Activated T-cell treated with anti-CD3 and anti-CD28 coated beads, Interleukin-2, amount 50 U/mL, for 24 hours (primary cell): Measurements from ENCODE around the gene MFSD8.
"Not testable (repeated sequence)": the region's sequence is repeated elsewhere in the genome, so short reads cannot be mapped to it uniquely, and the experiment has no call there.

Source experiments
- DNase-seq: peaks from one replicate; pipeline ENCODE4 v3.0.0-alpha.2; 2020
- H3K27ac Mint-ChIP-seq: 2 replicates; pipeline ENCODE4 v1.8.0; 2020; ENCODE audit warnings: mild to moderate bottlenecking, mixed read lengths
- H3K27me3 Mint-ChIP-seq: 2 replicates; pipeline ENCODE4 v1.8.0; 2020; ENCODE audit warnings: mixed read lengths
- H3K36me3 Mint-ChIP-seq: 2 replicates; pipeline ENCODE4 v1.8.0; 2020; ENCODE audit warnings: low read depth, mixed read lengths
- H3K4me1 Mint-ChIP-seq: 2 replicates; pipeline ENCODE4 v1.8.0; 2020; ENCODE audit warnings: low read depth, mixed read lengths
- H3K4me3 Mint-ChIP-seq: 2 replicates; pipeline ENCODE4 v1.8.0; 2020; ENCODE audit warnings: mild to moderate bottlenecking, moderate library complexity, mixed read lengths
- H3K9me3 Mint-ChIP-seq: 2 replicates; pipeline ENCODE4 v1.8.0; 2020; ENCODE audit warnings: mixed read lengths

MFSD8 gene

DNA sequence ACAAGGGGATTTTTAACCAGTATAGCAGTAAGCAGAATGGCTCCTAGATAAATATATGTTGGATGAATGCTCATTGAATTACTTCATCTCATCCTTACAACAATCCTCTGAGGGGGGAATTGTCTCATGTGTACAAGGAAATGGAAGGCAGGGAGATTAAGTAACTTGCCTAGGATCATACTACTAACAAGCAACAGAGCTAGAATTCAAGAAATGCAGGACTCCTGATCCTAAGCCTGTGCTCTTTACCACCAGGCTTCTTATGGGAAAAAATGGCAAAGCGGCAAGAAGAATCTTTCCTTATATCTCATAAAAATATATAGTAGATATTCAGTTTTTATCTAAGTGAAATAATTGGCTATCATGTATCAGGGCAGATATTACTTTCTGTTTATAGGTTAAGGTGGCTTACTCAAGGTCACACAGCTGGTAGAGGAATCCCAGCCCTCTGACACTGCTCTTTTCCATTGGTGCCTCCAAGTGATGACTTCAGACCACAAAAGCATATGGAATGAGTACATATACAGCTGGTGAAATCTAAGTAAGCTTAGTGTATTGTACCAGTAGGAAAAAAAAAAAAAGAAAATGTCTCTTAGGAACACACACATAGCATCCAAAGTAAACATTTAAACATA lies 2.3 kb upstream of the MFSD8 start:
- H3K27ac Mint-ChIP-seq, result no peak overlapping the region
- H3K9me3 Mint-ChIP-seq, result no peaks in the 10 kb centered on the region
- H3K4me1 Mint-ChIP-seq, result peaks cover 41% of the 10 kb centered on the region
- DNase-seq, result no peak
- H3K4me3 Mint-ChIP-seq, result peak overlapping the region; percentile 16
- H3K36me3 Mint-ChIP-seq, result peaks cover 51% of the 10 kb centered on the region
- no peaks in the 10 kb centered on the region for H3K27me3 Mint-ChIP-seq

DNA sequence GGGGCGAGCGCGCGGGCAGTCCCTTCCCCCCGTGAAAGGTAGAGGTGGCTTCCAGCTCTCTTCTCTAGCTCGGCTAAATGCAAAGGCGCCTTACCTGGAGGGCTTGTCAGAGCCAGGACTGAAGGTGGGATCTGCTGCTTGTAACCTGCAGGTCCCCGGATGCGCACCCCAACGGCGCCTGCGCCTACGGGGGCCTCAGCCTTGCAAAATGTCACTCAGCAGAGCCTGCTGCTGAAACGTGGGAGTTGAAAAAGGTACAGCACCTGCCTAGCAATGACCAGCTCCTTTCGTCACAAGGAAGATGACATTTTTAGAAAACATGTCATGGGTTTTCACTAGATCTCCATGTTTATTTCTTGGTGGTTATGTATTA lies 816 bp upstream of the MFSD8 start:
- H3K4me1 Mint-ChIP-seq, result peaks cover 46% of the 10 kb centered on the region
- no peaks in the 10 kb centered on the region for H3K27me3 Mint-ChIP-seq
- H3K27ac Mint-ChIP-seq, result peak overlapping the region; percentile 98
- H3K9me3 Mint-ChIP-seq, result no peaks in the 10 kb centered on the region
- peaks cover 48% of the 10 kb centered on the region for H3K36me3 Mint-ChIP-seq
- peak overlapping the region; percentile 97 for H3K4me3 Mint-ChIP-seq
- DNase-seq, result peak; percentile 80

DNA sequence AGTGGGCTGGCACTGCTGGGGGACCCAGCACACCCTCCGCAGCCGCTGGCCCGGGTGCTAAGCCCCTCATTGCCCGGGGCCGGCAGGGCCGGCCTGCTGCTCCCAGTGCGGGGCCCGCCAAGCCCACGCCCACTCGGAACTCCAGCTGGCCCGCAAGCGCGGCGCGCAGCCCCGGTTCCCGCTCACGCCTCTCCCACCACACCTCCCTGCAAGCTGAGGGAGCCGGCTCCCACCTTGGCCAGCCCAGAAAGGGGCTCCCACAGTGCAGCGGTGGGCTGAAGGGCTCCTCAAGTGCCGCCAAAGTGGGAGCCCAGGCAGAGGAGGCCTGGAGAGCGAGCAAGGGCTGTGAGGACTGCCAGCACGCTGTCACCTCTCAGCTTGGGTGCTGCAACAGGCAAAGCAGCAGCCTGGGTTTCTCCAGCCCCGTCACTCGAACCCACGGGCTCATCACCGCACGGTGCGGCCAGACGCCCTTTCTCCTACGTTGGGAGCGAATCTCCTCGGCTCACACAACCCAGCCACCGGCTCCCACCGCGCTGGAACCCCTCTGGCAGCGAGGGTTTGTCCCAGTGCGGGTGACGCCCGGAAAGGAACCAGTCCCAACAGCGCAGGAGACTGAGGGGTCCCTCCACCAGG lies 429 bp downstream of the MFSD8 start:
- DNase-seq, H3K9me3 Mint-ChIP-seq, H3K27me3 Mint-ChIP-seq: not testable (repeated sequence)
- Mint-ChIP-seq H3K4me1 (peaks cover 45% of the 10 kb centered on the region), H3K27ac (peak overlapping the region; percentile 98), H3K36me3 (peaks cover 45% of the 10 kb centered on the region), H3K4me3 (peak overlapping the region; percentile 97)

DNA sequence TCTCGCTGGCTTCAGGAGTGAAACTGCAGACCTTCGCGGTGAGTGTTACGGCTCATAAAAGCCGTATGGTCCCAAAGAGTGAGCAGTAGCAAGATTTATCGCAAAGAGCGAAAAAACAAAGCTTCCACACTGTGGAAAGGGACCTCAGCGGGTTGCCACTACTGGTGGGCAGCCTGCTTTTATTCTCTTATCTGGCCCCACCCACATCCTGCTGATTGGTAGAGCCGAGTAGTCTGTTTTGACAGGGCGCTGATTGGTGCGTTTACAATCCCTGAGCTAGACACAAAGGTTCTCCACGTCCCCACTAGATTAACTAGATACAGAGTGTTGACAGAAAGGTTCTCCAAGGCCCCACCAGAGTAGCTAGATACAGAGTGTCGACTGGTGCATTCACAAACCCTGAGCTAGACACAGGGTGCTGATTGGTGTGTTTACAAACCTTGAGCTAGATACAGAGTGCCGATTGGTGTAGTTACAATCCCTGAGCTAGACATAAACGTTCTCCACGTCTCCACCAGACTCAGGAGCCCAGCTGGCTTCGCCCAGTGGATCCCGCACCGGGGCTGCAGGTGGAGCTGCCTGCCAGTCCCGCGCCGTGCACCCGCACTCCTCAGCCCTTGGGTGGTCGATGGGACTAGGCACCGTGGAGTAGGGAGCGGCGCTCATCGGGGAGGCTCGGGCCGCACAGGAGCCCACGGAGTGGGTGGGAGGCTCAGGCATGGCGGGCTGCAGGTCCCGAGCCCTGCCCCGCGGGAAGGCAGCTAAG lies 1.2 kb downstream of the MFSD8 start:
- H3K9me3 Mint-ChIP-seq, H3K27me3 Mint-ChIP-seq: not testable (repeated sequence)
- H3K4me3 Mint-ChIP-seq, result peak overlapping the region; percentile 97
- peak overlapping the region; percentile 70 for H3K27ac Mint-ChIP-seq
- peaks cover 48% of the 10 kb centered on the region for H3K4me1 Mint-ChIP-seq
- H3K36me3 Mint-ChIP-seq, result peaks cover 46% of the 10 kb centered on the region
- DNase-seq, result peak; percentile 49

DNA sequence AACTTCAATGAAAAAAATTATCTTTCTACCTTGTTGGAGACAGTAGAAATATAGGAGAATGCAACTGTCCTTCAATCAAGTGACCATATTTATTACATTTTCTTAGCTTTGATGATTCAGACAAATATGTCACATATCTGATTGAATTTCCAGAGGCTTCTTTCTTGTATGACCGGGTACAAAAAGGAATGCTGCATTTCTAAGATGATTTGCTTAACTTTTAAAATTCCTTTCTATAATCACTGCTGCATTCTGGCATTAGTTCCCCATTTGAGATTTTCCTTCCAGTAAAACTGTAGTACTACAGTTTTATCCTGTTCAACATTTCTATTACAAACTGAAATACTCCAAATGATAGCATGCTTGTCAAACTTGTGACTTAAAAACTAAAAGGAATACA lies 5.2 kb downstream of the MFSD8 start:
- Mint-ChIP-seq H3K9me3 (no peaks in the 10 kb centered on the region), H3K4me3 (no peak overlapping the region), H3K27me3 (no peaks in the 10 kb centered on the region), H3K36me3 (peaks cover 53% of the 10 kb centered on the region), H3K27ac (no peak overlapping the region), H3K4me1 (peaks cover 38% of the 10 kb centered on the region)
- no peak for DNase-seq

DNA sequence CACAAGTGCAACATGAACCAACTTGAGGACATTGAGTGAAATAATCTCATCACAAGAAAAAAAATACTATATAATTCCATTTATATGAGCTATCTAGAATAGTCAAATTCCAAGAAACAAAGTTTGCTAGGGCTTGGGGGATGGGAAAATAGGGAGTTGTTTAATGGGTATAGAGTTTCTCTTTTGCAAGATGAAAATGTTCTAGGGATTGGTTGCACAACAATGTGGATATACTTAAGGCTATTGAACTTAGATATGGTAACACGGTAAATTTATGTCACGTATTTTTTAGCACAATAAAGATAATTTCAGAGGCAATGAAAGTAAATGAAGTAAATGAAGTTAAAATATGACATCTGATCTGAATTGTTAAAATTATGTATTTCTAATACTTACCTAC lies 7.9 kb downstream of the MFSD8 start:
- Mint-ChIP-seq H3K36me3 (peaks cover 55% of the 10 kb centered on the region), H3K9me3 (no peaks in the 10 kb centered on the region), H3K4me1 (peaks cover 23% of the 10 kb centered on the region), H3K27me3 (no peaks in the 10 kb centered on the region), H3K27ac (no peak overlapping the region), H3K4me3 (no peak overlapping the region)
- DNase-seq, result no peak

DNA sequence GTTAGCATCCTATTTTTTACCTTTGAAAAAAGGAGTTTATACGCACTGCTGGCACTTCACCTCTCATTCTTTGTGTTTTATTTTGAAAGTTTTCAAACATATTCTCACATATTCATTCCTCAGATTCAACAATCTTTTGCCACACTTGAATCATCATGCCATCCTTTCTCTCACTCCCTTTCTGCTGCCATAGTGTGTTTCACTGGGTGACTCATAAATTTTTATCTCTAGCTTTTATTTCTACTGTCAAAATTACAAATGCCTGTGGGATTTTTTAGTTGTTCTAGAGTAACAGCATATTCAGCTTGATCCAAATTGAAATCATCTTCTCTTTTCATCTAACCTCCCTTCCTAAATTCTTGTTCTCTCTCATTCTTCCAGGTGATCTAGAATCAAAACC lies 28.0 kb downstream of the MFSD8 start:
- Mint-ChIP-seq H3K4me3 (no peak overlapping the region), H3K27ac (peak overlapping the region; percentile 6), H3K9me3 (no peaks in the 10 kb centered on the region), H3K36me3 (peaks cover 36% of the 10 kb centered on the region), H3K4me1 (peaks cover 9% of the 10 kb centered on the region), H3K27me3 (no peaks in the 10 kb centered on the region)
- no peak for DNase-seq

DNA sequence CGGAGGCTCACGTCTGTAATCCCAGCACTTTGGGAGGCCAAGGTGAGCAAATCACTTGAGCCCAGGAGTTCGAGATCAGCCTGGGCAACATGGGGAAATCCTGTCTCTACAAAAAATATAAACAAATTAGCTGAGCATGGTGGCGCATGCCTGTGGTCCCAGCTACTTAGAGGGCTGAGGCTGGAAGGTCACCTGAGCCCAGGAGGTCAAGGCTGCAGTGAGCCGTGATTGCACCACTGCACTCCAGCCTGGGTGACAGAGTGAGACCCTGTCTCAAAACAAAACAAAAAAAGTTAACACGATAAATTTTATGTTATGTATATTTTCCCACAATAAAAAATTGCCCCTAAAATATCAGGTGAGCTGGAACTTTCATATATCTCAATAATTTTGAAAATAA lies 33.1 kb downstream of the MFSD8 start:
- not testable (repeated sequence) for H3K4me3 Mint-ChIP-seq, DNase-seq, H3K27ac Mint-ChIP-seq, H3K4me1 Mint-ChIP-seq, H3K27me3 Mint-ChIP-seq, H3K9me3 Mint-ChIP-seq
- peaks cover 33% of the 10 kb centered on the region for H3K36me3 Mint-ChIP-seq

DNA sequence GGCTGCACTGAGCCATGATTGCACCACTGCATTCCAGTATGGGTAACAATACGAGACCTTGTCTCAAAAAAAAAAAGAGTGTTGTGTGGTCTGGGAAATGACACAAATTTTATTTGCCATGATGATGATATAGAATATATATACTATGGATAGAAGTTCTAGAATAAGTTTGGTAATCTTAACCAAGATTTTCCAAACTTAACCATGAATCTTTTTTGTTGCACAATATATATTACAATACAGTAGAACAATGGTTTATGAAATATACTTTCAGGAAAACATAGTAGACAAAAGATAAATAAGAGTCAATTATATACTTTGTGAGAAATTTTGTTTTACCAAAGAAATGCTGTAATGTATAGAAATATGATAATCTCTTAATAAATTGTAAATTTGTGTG lies 34.8 kb downstream of the MFSD8 start:
- DNase-seq, result no peak
- no peaks in the 10 kb centered on the region for H3K4me1 Mint-ChIP-seq
- peaks cover 3% of the 10 kb centered on the region for H3K9me3 Mint-ChIP-seq
- H3K27me3 Mint-ChIP-seq, result no peaks in the 10 kb centered on the region
- H3K27ac Mint-ChIP-seq, result no peak overlapping the region
- no peak overlapping the region for H3K4me3 Mint-ChIP-seq
- peaks cover 43% of the 10 kb centered on the region for H3K36me3 Mint-ChIP-seq

DNA sequence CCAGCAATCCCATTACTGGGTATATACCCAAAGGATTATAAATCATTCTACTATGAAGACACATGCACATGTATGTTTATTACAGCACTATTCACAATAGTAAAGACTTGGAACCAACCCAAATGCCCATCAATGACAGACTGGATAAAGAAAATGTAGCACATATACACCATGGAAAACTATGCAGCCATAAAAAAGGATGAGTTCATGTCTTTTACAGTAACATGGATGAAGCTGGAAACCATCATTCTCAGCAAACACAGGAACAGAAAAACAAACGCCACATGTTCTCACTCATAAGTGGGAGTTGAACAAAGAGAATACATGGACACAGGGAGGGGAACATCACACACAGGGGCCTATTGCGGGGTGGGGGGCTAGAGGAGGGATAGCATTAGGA lies 39.3 kb downstream of the MFSD8 start:
- not testable (repeated sequence) for H3K27me3 Mint-ChIP-seq, H3K4me1 Mint-ChIP-seq, H3K9me3 Mint-ChIP-seq, H3K4me3 Mint-ChIP-seq, DNase-seq, H3K27ac Mint-ChIP-seq
- H3K36me3 Mint-ChIP-seq, result peaks cover 73% of the 10 kb centered on the region

DNA sequence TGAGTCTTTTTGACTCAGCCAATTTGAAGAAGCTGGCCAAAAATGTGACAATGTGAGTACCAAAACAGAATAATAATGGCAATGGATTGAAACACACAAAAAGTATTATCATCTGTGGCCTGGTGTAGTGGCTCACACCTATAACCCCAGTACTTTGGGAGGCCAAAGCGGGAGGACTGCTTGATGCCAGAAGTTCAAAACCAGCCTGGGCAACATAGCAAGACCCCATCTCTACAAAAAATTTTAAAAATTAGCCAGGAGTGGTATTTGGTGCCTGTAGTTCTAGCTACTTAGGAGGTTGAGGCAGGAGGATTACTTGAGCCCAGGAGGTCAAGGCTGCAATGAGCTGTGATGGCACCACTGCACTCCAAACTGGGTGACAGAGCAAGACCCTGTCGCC lies 42.7 kb downstream of the MFSD8 start:
- peaks cover 3% of the 10 kb centered on the region for H3K9me3 Mint-ChIP-seq
- peaks cover 71% of the 10 kb centered on the region for H3K36me3 Mint-ChIP-seq
- no peaks in the 10 kb centered on the region for H3K4me1 Mint-ChIP-seq
- no peak overlapping the region for H3K27ac Mint-ChIP-seq
- no peaks in the 10 kb centered on the region for H3K27me3 Mint-ChIP-seq
- H3K4me3 Mint-ChIP-seq, result no peak overlapping the region
- DNase-seq, result no peak

DNA sequence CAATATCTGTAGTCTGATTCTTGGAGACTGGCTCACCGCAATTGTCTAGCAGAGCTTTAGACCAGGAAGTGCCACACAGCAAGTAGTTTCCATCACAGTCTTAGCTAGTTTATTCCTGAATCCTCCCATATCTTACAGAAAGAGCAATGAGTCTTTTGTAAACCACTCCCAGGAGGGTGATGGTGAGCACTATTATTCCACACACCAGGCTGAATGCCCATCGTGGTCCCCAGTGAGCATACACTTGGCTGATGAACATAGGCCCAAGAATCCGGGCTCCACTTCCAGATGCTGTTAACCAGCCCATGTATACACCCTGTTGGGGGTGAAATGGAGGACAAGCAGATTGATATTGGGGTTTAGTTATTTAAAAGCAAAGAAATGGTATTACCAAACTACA lies 44.5 kb downstream of the MFSD8 start:
- Mint-ChIP-seq H3K4me3 (no peak overlapping the region), H3K9me3 (no peaks in the 10 kb centered on the region), H3K27ac (no peak overlapping the region), H3K36me3 (peaks cover 65% of the 10 kb centered on the region), H3K27me3 (no peaks in the 10 kb centered on the region), H3K4me1 (no peaks in the 10 kb centered on the region)
- DNase-seq, result no peak

DNA sequence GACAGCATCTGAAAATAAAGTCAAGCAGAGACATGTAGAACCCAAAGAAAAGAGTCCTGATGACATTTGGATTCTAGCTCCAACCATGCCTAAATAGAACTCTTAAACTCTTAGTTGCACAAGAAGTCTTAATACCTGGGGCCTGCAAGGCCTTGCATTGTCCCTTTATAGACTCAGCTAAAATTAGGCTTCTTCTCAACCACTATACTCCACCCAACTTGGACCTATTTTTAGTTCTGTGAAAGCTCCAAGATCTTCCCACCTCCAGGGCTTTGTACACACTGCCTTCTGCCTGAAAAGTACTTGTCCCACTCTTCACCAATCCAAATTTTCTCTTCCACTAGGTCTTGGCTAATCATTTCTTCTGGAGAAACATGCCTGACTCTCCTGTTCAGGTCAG lies 47.8 kb downstream of the MFSD8 start:
- H3K27me3 Mint-ChIP-seq, result no peaks in the 10 kb centered on the region
- H3K27ac Mint-ChIP-seq, result no peak overlapping the region
- no peak overlapping the region for H3K4me3 Mint-ChIP-seq
- no peaks in the 10 kb centered on the region for H3K4me1 Mint-ChIP-seq
- H3K36me3 Mint-ChIP-seq, result peaks cover 43% of the 10 kb centered on the region
- H3K9me3 Mint-ChIP-seq, result no peaks in the 10 kb centered on the region
- DNase-seq, result no peak

DNA sequence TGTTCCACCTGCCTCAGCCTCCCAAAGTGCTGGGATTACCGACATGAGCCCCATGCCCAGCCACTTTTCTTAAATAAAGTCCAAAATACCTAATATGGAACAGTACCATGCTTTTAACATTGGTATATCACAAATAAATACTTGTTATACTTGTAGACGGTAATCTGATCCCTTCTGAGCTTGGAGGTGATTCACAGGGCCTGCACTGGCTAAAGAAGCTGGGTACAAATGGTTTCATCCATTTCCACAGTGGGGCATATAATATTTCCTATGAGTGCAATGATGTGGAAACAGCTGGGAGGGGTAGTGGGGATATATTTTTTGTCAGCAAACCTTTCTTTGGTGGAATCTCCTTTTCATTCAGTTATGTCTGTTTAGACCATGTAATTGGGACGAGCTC lies 48.5 kb downstream of the MFSD8 start:
- no peaks in the 10 kb centered on the region for H3K9me3 Mint-ChIP-seq
- DNase-seq, result no peak
- H3K36me3 Mint-ChIP-seq, result peaks cover 37% of the 10 kb centered on the region
- no peaks in the 10 kb centered on the region for H3K27me3 Mint-ChIP-seq
- no peaks in the 10 kb centered on the region for H3K4me1 Mint-ChIP-seq
- H3K27ac Mint-ChIP-seq, result no peak overlapping the region
- H3K4me3 Mint-ChIP-seq, result no peak overlapping the region

DNA sequence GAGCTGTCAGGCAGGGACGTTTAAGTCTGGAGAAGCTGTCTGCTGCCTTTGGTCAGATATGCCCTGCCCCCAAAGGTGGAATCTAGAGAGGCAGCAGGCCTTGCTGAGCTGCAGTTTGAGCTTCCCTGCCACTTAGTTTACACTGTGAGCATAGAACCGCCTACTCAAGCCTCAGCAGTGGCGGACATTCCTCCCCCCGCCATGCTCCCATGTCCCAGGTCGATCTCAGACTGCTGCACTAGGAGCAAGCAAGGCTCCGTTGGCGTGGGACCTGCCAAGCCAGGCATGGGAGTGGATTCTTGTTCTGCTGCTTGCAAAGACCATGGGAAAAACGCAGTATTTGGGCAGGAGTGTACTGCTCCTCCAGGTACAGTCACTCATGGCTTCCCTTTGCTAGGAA lies 59.9 kb downstream of the MFSD8 start:
- DNase-seq, result no peak
- Mint-ChIP-seq H3K36me3 (peaks cover 8% of the 10 kb centered on the region), H3K9me3 (peaks cover 4% of the 10 kb centered on the region), H3K4me1 (no peaks in the 10 kb centered on the region), H3K27ac (no peak overlapping the region), H3K4me3 (no peak overlapping the region), H3K27me3 (no peaks in the 10 kb centered on the region)
